ENCODE measurements around the gene PHF20. TPM values are rescaled to one million over a fixed set of nuclear protein-coding genes. Genes with fewer than 3 reads are reported as not detected.

Gene PHF20
- total RNA-seq, 4 donors from 2014 or later: 30.5 to 53.3 (median 33.4) TPM

- intact Hi-C loops (cut with DNase I; ENCODE audit: low total_unique reads): no loop called here
These were observed 37.4 kb upstream of the PHF20 start for GRCh38 chr20:35734374-35734773.

GRCh38 chr20:35734777-35735649, 36.8 kb upstream of the PHF20 start:
- no peak overlapping the region for H3K4me3 ChIP-seq (ENCODE audit: low read depth, poor library complexity, severe bottlenecking)
- intact Hi-C loops (cut with DNase I; ENCODE audit: low total_unique reads): no loop called here
- WGBS, 2 donors: 71 to 75% methylated on average over 4 of the region's 4 CpGs
- no peak for DNase-seq (ENCODE audit: low spot score in 2 of 2)
- TF ChIP-seq CTCF (IDR thresholded peaks at IDR 0.05) (no peak), POLR2A (IDR thresholded peaks at IDR 0.05) (no peak)

More at GRCh38 chr20:35734374-35734773, 37.4 kb upstream of the PHF20 start:
- no peak for DNase-seq (ENCODE audit: low spot score in 2 of 2)
- no peak overlapping the region for H3K4me3 ChIP-seq (ENCODE audit: low read depth, poor library complexity, severe bottlenecking)
- TF ChIP-seq POLR2A (IDR thresholded peaks at IDR 0.05) (no peak), CTCF (IDR thresholded peaks at IDR 0.05) (no peak)

GRCh38 chr20:35735826-35736470, 35.9 kb upstream of the PHF20 start:
- WGBS, 2 donors: 54 to 56% methylated on average over 7 of the region's 7 CpGs
- DNase-seq (ENCODE audit: low spot score in 2 of 2): no peak
- H3K4me3 ChIP-seq (ENCODE audit: low read depth, poor library complexity, severe bottlenecking): no peak overlapping the region
- no peak for TF ChIP-seq CTCF (IDR thresholded peaks at IDR 0.05)
- no peak for TF ChIP-seq POLR2A (IDR thresholded peaks at IDR 0.05)
- intact Hi-C loops (cut with DNase I; ENCODE audit: low total_unique reads): no loop called here

GRCh38 chr20:35737865-35738333, 33.9 kb upstream of the PHF20 start:
- TF ChIP-seq CTCF (IDR thresholded peaks at IDR 0.05): no peak
- no peak for TF ChIP-seq POLR2A (IDR thresholded peaks at IDR 0.05)
- intact Hi-C loops (cut with DNase I; ENCODE audit: low total_unique reads): no loop called here
- WGBS, 2 donors: 92 to 96% methylated on average over 15 of the region's 15 CpGs
- no peak for DNase-seq (ENCODE audit: low spot score in 2 of 2)
- no peak overlapping the region for H3K4me3 ChIP-seq (ENCODE audit: low read depth, poor library complexity, severe bottlenecking)

GRCh38 chr20:35738410-35739179, 33.2 kb upstream of the PHF20 start:
- intact Hi-C loops (cut with DNase I; ENCODE audit: low total_unique reads): no loop called here

More at GRCh38 chr20:35738410-35739179, 33.2 kb upstream of the PHF20 start:
- H3K4me3 ChIP-seq (ENCODE audit: low read depth, poor library complexity, severe bottlenecking): no peak overlapping the region
- no peak for DNase-seq (ENCODE audit: low spot score in 2 of 2)
- no peak for TF ChIP-seq CTCF (IDR thresholded peaks at IDR 0.05)
- no peak for TF ChIP-seq POLR2A (IDR thresholded peaks at IDR 0.05)
- 40 to 57% methylated on average over 4 of the region's 4 CpGs for WGBS, 2 donors

Measured in lower leg skin (tissue), 4 donors.